Brain microvascular endothelial cell (primary cell): ENCODE results near the gene OSGIN1.
"Not testable (repeated sequence)": the region's sequence is repeated elsewhere in the genome, so short reads cannot be mapped to it uniquely, and the experiment has no call there.

Source experiments
- DNase-seq: peaks from one replicate; pipeline ENCODE4 v3.0.0-alpha.2; 2020
- H3K27ac ChIP-seq: fragments of 250-450 bp; sonication (Bioruptor Pico); 2 replicates; pipeline ENCODE4 v1.5.1; 2020; ENCODE audit warnings: mild to moderate bottlenecking, moderate library complexity
- H3K27me3 ChIP-seq: fragments of 250-450 bp; sonication (Bioruptor Pico); replicated peaks from 2 replicates; pipeline ENCODE4 v1.5.1; 2020; ENCODE audit warnings: mild to moderate bottlenecking
- H3K36me3 ChIP-seq: fragments of 250-450 bp; sonication (Bioruptor Pico); replicated peaks from 2 replicates; pipeline ENCODE4 v1.5.1; 2020; ENCODE audit warnings: mild to moderate bottlenecking
- H3K4me3 ChIP-seq: 2 replicates; pipeline ENCODE4 v1.5.1; 2011; ENCODE audit warnings: low read depth, mild to moderate bottlenecking, control low read depth, low read length, moderate library complexity
- CTCF ChIP-seq: IDR thresholded peaks from 2 replicates; pipeline ENCODE4 v1.5.1; 2011; ENCODE audit warnings: low read depth, mild to moderate bottlenecking, moderate library complexity, low read length, control low read depth, inconsistent platforms; ENCODE audit errors: missing control alignments
- in situ Hi-C: cut with HindIII; loops from 2 replicates; pipeline ENCODE4 v1.10.0; 2017; ENCODE audit warnings: low sequenced_read_pairs, low pct_ligation_motif_present

The OSGIN1 gene

GRCh38 chr16:83946781-83947566, 6.1 kb upstream of the OSGIN1 start:
- H3K4me3 ChIP-seq: no peak overlapping the region
- H3K36me3 ChIP-seq: no peaks in the 10 kb centered on the region
- DNase-seq: no peak
- in situ Hi-C loops: no loop called here
- no peaks in the 10 kb centered on the region for H3K27me3 ChIP-seq
- no peak overlapping the region for H3K27ac ChIP-seq
- TF ChIP-seq CTCF: no peak

- H3K27ac ChIP-seq: no peak overlapping the region
- no peak for TF ChIP-seq CTCF
- no peak for DNase-seq
- H3K4me3 ChIP-seq: no peak overlapping the region
- no peaks in the 10 kb centered on the region for H3K36me3 ChIP-seq
- in situ Hi-C loops: no loop called here
- H3K27me3 ChIP-seq: no peaks in the 10 kb centered on the region
Observed at GRCh38 chr16:83947642-83948234, 5.3 kb upstream of the OSGIN1 start.

- no peak for DNase-seq
- no peaks in the 10 kb centered on the region for H3K36me3 ChIP-seq
- H3K4me3 ChIP-seq: no peak overlapping the region
- no peak for TF ChIP-seq CTCF
- H3K27ac ChIP-seq: no peak overlapping the region
- in situ Hi-C loops: no loop called here
- no peaks in the 10 kb centered on the region for H3K27me3 ChIP-seq
Observed at GRCh38 chr16:83948914-83949723, 3.9 kb upstream of the OSGIN1 start.

GRCh38 chr16:83949724-83950001, 3.4 kb upstream of the OSGIN1 start:
- no peak for DNase-seq
- in situ Hi-C loops: no loop called here
- Histone ChIP-seq H3K27ac (no peak overlapping the region), H3K27me3 (no peaks in the 10 kb centered on the region), H3K4me3 (no peak overlapping the region), H3K36me3 (no peaks in the 10 kb centered on the region)
- no peak for TF ChIP-seq CTCF

GRCh38 chr16:83950862-83951399, 2.1 kb upstream of the OSGIN1 start:
- DNase-seq, H3K27ac ChIP-seq, in situ Hi-C loops: not testable (repeated sequence)

GRCh38 chr16:83951544-83951943, 1.5 kb upstream of the OSGIN1 start:
- in situ Hi-C loops: no loop called here
- DNase-seq: no peak
- Histone ChIP-seq H3K27me3 (no peaks in the 10 kb centered on the region), H3K27ac (no peak overlapping the region), H3K36me3 (no peaks in the 10 kb centered on the region), H3K4me3 (no peak overlapping the region)
- no peak for TF ChIP-seq CTCF

More at GRCh38 chr16:83950862-83951399, 2.1 kb upstream of the OSGIN1 start:
- H3K4me3 ChIP-seq, H3K27me3 ChIP-seq, H3K36me3 ChIP-seq: not testable (repeated sequence)
